Karpas-422 (cell line): ENCODE measurements around the gene GRID2. TPM values are rescaled to one million over a fixed set of nuclear protein-coding genes. Genes with fewer than 3 reads are reported as not detected.

ENCODE experiments used
- DNase-seq: peaks from one replicate; pipeline ENCODE4 v3.0.0-alpha.2; 2015
- H2AFZ ChIP-seq: fragments of 200-600 bp; sonication (generic); 2 replicates; pipeline ENCODE4 v1.6.1; 2014; ENCODE audit warnings: antibody characterized with exemption, low read length, mixed read lengths
- H3K27ac ChIP-seq: fragments of 200-600 bp; sonication (generic); 2 replicates; pipeline ENCODE4 v1.5.1; 2014; ENCODE audit warnings: mild to moderate bottlenecking, low read length, moderate library complexity
- H3K27me3 ChIP-seq: fragments of 200-600 bp; sonication (generic); 2 replicates; pipeline ENCODE4 v1.6.1; 2014; ENCODE audit warnings: low read length, mixed read lengths
- H3K36me3 ChIP-seq: fragments of 200-600 bp; sonication (generic); 2 replicates; pipeline ENCODE4 v1.6.1; 2014; ENCODE audit warnings: low read length, mixed read lengths; ENCODE audit not compliant: insufficient read depth
- H3K4me1 ChIP-seq: fragments of 200-600 bp; sonication (generic); 2 replicates; pipeline ENCODE4 v1.6.1; 2014; ENCODE audit warnings: mild to moderate bottlenecking, low read length, mixed read lengths
- H3K4me2 ChIP-seq: fragments of 200-600 bp; sonication (generic); 2 replicates; pipeline ENCODE4 v1.6.1; 2014; ENCODE audit warnings: low read length, low read depth, mild to moderate bottlenecking; ENCODE audit not compliant: poor library complexity, severe bottlenecking
- H3K4me3 ChIP-seq: fragments of 200-600 bp; sonication (generic); 2 replicates; pipeline ENCODE4 v1.5.1; 2014; ENCODE audit warnings: mild to moderate bottlenecking, antibody characterized with exemption, low read length, mixed read lengths
- H3K79me2 ChIP-seq: fragments of 200-600 bp; sonication (generic); 2 replicates; pipeline ENCODE4 v1.6.1; 2014; ENCODE audit warnings: mild to moderate bottlenecking, low read length, mixed read lengths
- H3K9ac ChIP-seq: fragments of 200-600 bp; sonication (generic); 2 replicates; pipeline ENCODE4 v1.6.0; 2014; ENCODE audit warnings: low read length
- H3K9me2 ChIP-seq: fragments of 200-600 bp; sonication (generic), shearing (Covaris generic); replicated peaks from 2 replicates; pipeline ENCODE4 v1.6.0; 2014; ENCODE audit warnings: mild to moderate bottlenecking, low read length, moderate library complexity; ENCODE audit not compliant: insufficient read depth
- H3K9me3 ChIP-seq: fragments of 300-700, 200-600 bp; sonication (generic); 2 replicates; pipeline ENCODE4 v1.6.1; 2014; ENCODE audit warnings: low read length, mixed read lengths
- H4K20me1 ChIP-seq: fragments of 200-600 bp; sonication (generic); 2 replicates; pipeline ENCODE4 v1.6.1; 2014; ENCODE audit warnings: mild to moderate bottlenecking, antibody characterized with exemption, low read length, low read depth; ENCODE audit not compliant: insufficient read depth
- total RNA-seq: library from RNA; depleted of rRNA; stranded (reverse); fragments of >200 nt; shearing (Covaris generic); gene quantifications from 2 replicates; pipeline ENCODE4 v1.2.3, GENCODE V29; 2014; ENCODE audit warnings: low replicate concordance

GRID2 gene
- total RNA-seq, 1 experiment from 2014 or later: not detected

- Histone ChIP-seq H3K79me2 (no peaks in the 10 kb centered on the region), H3K4me3 (no peak overlapping the region), H3K9ac (no peak overlapping the region), H3K9me2 (no peaks in the 10 kb centered on the region), H3K27me3 (no peaks in the 10 kb centered on the region), H3K27ac (no peak overlapping the region), H2AFZ (no peak overlapping the region), H3K4me1 (no peaks in the 10 kb centered on the region), H4K20me1 (no peaks in the 10 kb centered on the region), H3K4me2 (no peak overlapping the region), H3K36me3 (no peaks in the 10 kb centered on the region), H3K9me3 (no peaks in the 10 kb centered on the region; the same call in 1 of the 2 replicates)
- no peak for DNase-seq
Observed at GRCh38 chr4:93139118-93139517, 835.4 kb downstream of the GRID2 start.

- H3K9me3 ChIP-seq: peaks cover under 1% of the 10 kb centered on the region; the same call in 1 of the 2 replicates
- no peaks in the 10 kb centered on the region for H3K4me1 ChIP-seq
- H3K4me3 ChIP-seq: no peak overlapping the region
- H3K36me3 ChIP-seq: no peaks in the 10 kb centered on the region
- DNase-seq: no peak
- H2AFZ ChIP-seq: no peak overlapping the region
- H3K4me2 ChIP-seq: no peak overlapping the region
- no peak overlapping the region for H3K27ac ChIP-seq
- no peaks in the 10 kb centered on the region for H4K20me1 ChIP-seq
- H3K79me2 ChIP-seq: no peaks in the 10 kb centered on the region
- no peak overlapping the region for H3K9ac ChIP-seq
- no peaks in the 10 kb centered on the region for H3K27me3 ChIP-seq
- H3K9me2 ChIP-seq: no peaks in the 10 kb centered on the region
Observed at GRCh38 chr4:93143902-93144301, 840.1 kb downstream of the GRID2 start.

GRCh38 chr4:93144644-93145043, 840.9 kb downstream of the GRID2 start:
- Histone ChIP-seq H3K27me3 (no peaks in the 10 kb centered on the region), H2AFZ (no peak overlapping the region), H3K4me1 (no peaks in the 10 kb centered on the region), H3K36me3 (no peaks in the 10 kb centered on the region), H3K4me2 (no peak overlapping the region), H3K9me2 (no peaks in the 10 kb centered on the region; the same call in 1 of the 2 replicates), H4K20me1 (no peaks in the 10 kb centered on the region), H3K9me3 (peaks cover 3% of the 10 kb centered on the region; the same call in 1 of the 2 replicates), H3K4me3 (no peak overlapping the region), H3K79me2 (no peaks in the 10 kb centered on the region), H3K9ac (no peak overlapping the region), H3K27ac (no peak overlapping the region)
- no peak for DNase-seq

DNA sequence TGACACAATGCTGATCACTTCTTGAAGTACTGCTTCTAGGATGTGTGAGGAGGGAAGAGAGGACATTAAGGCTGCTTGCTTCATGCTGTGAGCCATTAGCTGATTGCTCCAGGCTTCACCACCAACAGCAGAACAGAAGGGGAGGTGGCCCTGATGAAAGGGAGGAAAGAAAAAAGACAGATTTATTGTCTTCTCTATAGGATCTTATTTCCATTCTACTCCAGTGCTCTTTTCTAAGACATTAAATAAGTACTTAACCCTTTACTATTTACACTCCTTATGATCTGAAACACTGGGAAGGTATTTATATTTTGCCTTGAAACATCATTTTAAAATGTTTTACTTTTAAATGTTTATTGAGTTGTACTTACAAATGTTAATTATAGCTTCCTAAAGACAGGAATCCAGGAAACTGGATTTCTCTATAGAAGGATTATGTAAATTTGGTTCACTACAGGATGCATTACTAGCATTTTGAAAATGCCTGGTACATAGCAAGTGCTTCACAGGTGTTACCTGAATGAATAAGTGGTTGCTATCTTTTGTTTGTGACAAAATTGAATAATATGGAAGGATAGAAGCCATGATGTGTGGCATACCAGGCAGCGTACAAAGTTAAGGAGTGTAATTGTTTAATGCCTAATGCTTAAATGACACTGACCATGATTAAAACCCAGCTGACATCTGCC, 843.9 kb downstream of the GRID2 start:
- Histone ChIP-seq H3K9ac (no peak overlapping the region), H3K4me2 (no peak overlapping the region), H2AFZ (no peak overlapping the region), H3K9me2 (no peaks in the 10 kb centered on the region; the same call in 1 of the 2 replicates), H3K27me3 (no peaks in the 10 kb centered on the region), H4K20me1 (no peaks in the 10 kb centered on the region), H3K36me3 (no peaks in the 10 kb centered on the region), H3K9me3 (peaks cover 3% of the 10 kb centered on the region), H3K79me2 (no peaks in the 10 kb centered on the region), H3K4me1 (no peaks in the 10 kb centered on the region), H3K27ac (no peak overlapping the region), H3K4me3 (no peak overlapping the region)
- no peak for DNase-seq

GRCh38 chr4:93152491-93152890, 848.7 kb downstream of the GRID2 start:
- Histone ChIP-seq H3K9me2 (no peaks in the 10 kb centered on the region; the same call in 1 of the 2 replicates), H3K9ac (no peak overlapping the region), H4K20me1 (no peaks in the 10 kb centered on the region), H3K79me2 (no peaks in the 10 kb centered on the region), H3K4me2 (no peak overlapping the region), H3K27me3 (no peaks in the 10 kb centered on the region), H3K4me1 (no peaks in the 10 kb centered on the region), H3K27ac (no peak overlapping the region), H3K4me3 (no peak overlapping the region), H3K36me3 (no peaks in the 10 kb centered on the region), H3K9me3 (peaks cover 6% of the 10 kb centered on the region), H2AFZ (no peak overlapping the region)
- no peak for DNase-seq

DNA sequence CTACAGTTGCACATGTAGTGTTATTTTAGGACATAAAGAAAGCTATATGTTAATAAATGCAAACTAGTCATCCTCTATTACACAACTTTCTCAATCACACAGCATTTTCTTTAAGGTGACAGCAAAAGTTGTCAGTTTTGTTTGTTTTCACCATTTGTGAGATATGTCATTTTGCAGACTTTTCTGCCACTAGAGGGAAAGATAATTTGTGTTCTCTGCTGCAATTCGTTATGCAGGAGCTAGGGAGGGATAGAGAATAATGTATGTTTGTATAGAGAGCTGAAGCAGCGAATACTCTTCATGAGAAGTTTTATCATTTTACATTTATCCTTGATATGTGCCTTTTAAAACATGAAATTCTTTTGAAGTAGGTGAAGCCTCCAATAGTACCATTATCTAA, 854.2 kb downstream of the GRID2 start:
- H3K9me2 ChIP-seq: no peaks in the 10 kb centered on the region
- no peaks in the 10 kb centered on the region for H3K79me2 ChIP-seq
- DNase-seq: no peak
- H3K36me3 ChIP-seq: no peaks in the 10 kb centered on the region
- no peak overlapping the region for H3K4me2 ChIP-seq
- H3K4me3 ChIP-seq: no peak overlapping the region
- H2AFZ ChIP-seq: no peak overlapping the region
- no peaks in the 10 kb centered on the region for H4K20me1 ChIP-seq
- H3K4me1 ChIP-seq: no peaks in the 10 kb centered on the region
- no peak overlapping the region for H3K9ac ChIP-seq
- no peak overlapping the region for H3K27ac ChIP-seq
- H3K27me3 ChIP-seq: no peaks in the 10 kb centered on the region
- peaks cover 12% of the 10 kb centered on the region for H3K9me3 ChIP-seq

- Histone ChIP-seq H3K4me2 (no peak overlapping the region), H3K79me2 (no peaks in the 10 kb centered on the region), H3K9me3 (peaks cover 27% of the 10 kb centered on the region), H3K4me3 (no peak overlapping the region), H3K9ac (no peak overlapping the region), H3K27me3 (no peaks in the 10 kb centered on the region), H2AFZ (no peak overlapping the region), H3K4me1 (no peaks in the 10 kb centered on the region), H3K36me3 (no peaks in the 10 kb centered on the region), H3K27ac (no peak overlapping the region), H3K9me2 (no peaks in the 10 kb centered on the region), H4K20me1 (no peaks in the 10 kb centered on the region)
- no peak for DNase-seq
Observed at GRCh38 chr4:93168053-93168452, 864.3 kb downstream of the GRID2 start.

DNA sequence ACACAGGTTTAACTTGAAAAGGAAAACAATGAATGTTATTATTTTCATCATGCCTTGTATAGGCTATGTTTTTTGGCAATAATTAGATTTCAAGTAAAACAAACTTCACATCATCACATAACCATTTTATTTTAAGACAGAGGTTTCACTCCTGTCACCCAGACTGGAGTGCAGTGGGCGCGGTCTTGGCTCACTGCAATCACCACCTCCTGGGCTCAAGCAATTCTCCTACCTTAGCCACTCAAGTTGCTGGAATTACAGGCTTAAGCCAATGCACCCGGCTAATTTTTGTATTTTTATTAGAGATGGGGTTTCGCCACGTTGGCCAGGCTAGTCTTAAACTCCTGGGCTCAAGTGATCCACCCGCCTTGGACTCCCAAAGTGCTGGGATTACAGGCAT, 866.2 kb downstream of the GRID2 start:
- no peak overlapping the region for H3K27ac ChIP-seq
- no peaks in the 10 kb centered on the region for H4K20me1 ChIP-seq
- no peak overlapping the region for H3K4me3 ChIP-seq
- H3K36me3 ChIP-seq: no peaks in the 10 kb centered on the region
- no peak overlapping the region for H3K9ac ChIP-seq
- no peaks in the 10 kb centered on the region for H3K4me1 ChIP-seq
- no peaks in the 10 kb centered on the region for H3K79me2 ChIP-seq
- no peak for DNase-seq
- no peak overlapping the region for H3K4me2 ChIP-seq
- H3K9me2 ChIP-seq: no peaks in the 10 kb centered on the region
- no peaks in the 10 kb centered on the region for H3K27me3 ChIP-seq
- H3K9me3 ChIP-seq: peaks cover 20% of the 10 kb centered on the region
- H2AFZ ChIP-seq: no peak overlapping the region
